ENCODE results near the gene ZCCHC14. TPM values are rescaled to one million over a fixed set of nuclear protein-coding genes. Genes with fewer than 3 reads are reported as not detected.

ZCCHC14 gene
- polyA plus RNA-seq, 3 donors = 30.9 to 40.3 (median 34.4) TPM

- DNase-seq = no peak
Observed at GRCh38 chr16:87435372-87436224, 57.2 kb downstream of the ZCCHC14 start.

- DNase-seq = no peak
Observed at GRCh38 chr16:87434146-87434667, 58.6 kb downstream of the ZCCHC14 start.

- no peak for DNase-seq
Observed at GRCh38 chr16:87432330-87432915, 60.4 kb downstream of the ZCCHC14 start.

GRCh38 chr16:87431926-87432325 lies 60.9 kb downstream of the ZCCHC14 start:
- DNase-seq = no peak

- DNase-seq = no peak
Observed at GRCh38 chr16:87426423-87427215, 66.2 kb downstream of the ZCCHC14 start.

- DNase-seq = no peak
Observed at GRCh38 chr16:87425941-87426340, 66.9 kb downstream of the ZCCHC14 start.

- DNase-seq = no peak
Observed at GRCh38 chr16:87424266-87424665, 68.6 kb downstream of the ZCCHC14 start.

GRCh38 chr16:87423429-87423828 lies 69.4 kb downstream of the ZCCHC14 start:
- no peak for DNase-seq

GRCh38 chr16:87422106-87422505 lies 70.7 kb downstream of the ZCCHC14 start:
- no peak for DNase-seq

GRCh38 chr16:87421003-87421912 lies 71.6 kb downstream of the ZCCHC14 start:
- DNase-seq = no peak

- DNase-seq = no peak
Observed at GRCh38 chr16:87420026-87421002, 72.5 kb downstream of the ZCCHC14 start.

GRCh38 chr16:87418644-87419043 lies 74.2 kb downstream of the ZCCHC14 start:
- no peak for DNase-seq

GRCh38 chr16:87418216-87418615 lies 74.6 kb downstream of the ZCCHC14 start:
- no peak for DNase-seq

- no peak for DNase-seq
Observed at GRCh38 chr16:87417528-87417910, 75.3 kb downstream of the ZCCHC14 start.

- DNase-seq = no peak
Observed at GRCh38 chr16:87416826-87417527, 75.8 kb downstream of the ZCCHC14 start.

GRCh38 chr16:87415441-87415840 lies 77.4 kb downstream of the ZCCHC14 start:
- DNase-seq = no peak

- DNase-seq = no peak
Observed at GRCh38 chr16:87414251-87414680, 78.6 kb downstream of the ZCCHC14 start.

GRCh38 chr16:87412996-87413421 lies 79.8 kb downstream of the ZCCHC14 start:
- DNase-seq = no peak

- DNase-seq = no peak
Observed at GRCh38 chr16:87412371-87412995, 80.3 kb downstream of the ZCCHC14 start.
